ENCODE results near the gene ZSCAN9. TPM values are rescaled to one million over a fixed set of nuclear protein-coding genes. Genes with fewer than 3 reads are reported as not detected.

ZSCAN9 gene
- total and polyA plus RNA-seq, 2 of the 13 experiments (the other 11 are each of a cell fraction or from before 2014, with no cell fraction given) = 14.6 to 17.8 TPM

- no peak for TF ChIP-seq ZNF142 (CRISPR knock-in tag; IDR thresholded peaks at IDR 0.05)
- TF ChIP-seq HOXA9 (CRISPR knock-in tag; IDR thresholded peaks at IDR 0.05; ENCODE audit: borderline replicate concordance) = no peak
- no peak for TF ChIP-seq TCF7L2 (IDR thresholded peaks at IDR 0.05; ENCODE audit: low read depth, low read length)
- no peak for TF ChIP-seq ZNF234 (CRISPR knock-in tag; conservative IDR thresholded peaks at IDR 0.05)
- TF ChIP-seq CENPBD1 (CRISPR knock-in tag; IDR thresholded peaks at IDR 0.05; ENCODE audit: borderline replicate concordance, low read depth) = no peak
- TF ChIP-seq MTA3 (CRISPR knock-in tag; IDR thresholded peaks at IDR 0.05) = no peak
- no peak for TF ChIP-seq ZMYM2 (CRISPR knock-in tag; IDR thresholded peaks at IDR 0.05)
- TF ChIP-seq ZNF543 (CRISPR knock-in tag; IDR thresholded peaks at IDR 0.05) = no peak
- no peak; the same call in 1 of the 2 replicates for TF ChIP-seq HOXD1 (CRISPR knock-in tag; IDR thresholded peaks at IDR 0.05)
- no peak for TF ChIP-seq ZNF3 (CRISPR knock-in tag; IDR thresholded peaks at IDR 0.05)
- no peak; the same call in 1 of the 2 replicates for TF ChIP-seq ZNF276 (CRISPR knock-in tag; IDR thresholded peaks at IDR 0.05; ENCODE audit: low read depth)
- TF ChIP-seq ZNF7 (CRISPR knock-in tag; IDR thresholded peaks at IDR 0.05) = no peak
- TF ChIP-seq BORCS8-MEF2B (CRISPR knock-in tag; IDR thresholded peaks at IDR 0.05) = peak; percentile 71
- TF ChIP-seq KDM2A (CRISPR knock-in tag; IDR thresholded peaks at IDR 0.05; ENCODE audit: borderline replicate concordance, low read depth) = peak; percentile 79
- peak; percentile 87; the same call in 1 of the 2 replicates for TF ChIP-seq CBFB (CRISPR knock-in tag; IDR thresholded peaks at IDR 0.05)
- peak; percentile 88 for TF ChIP-seq ETV5 (CRISPR knock-in tag; IDR thresholded peaks at IDR 0.05; ENCODE audit: borderline replicate concordance)
- no peak; the same call in 1 of the 2 replicates for TF ChIP-seq ZIK1 (CRISPR knock-in tag; IDR thresholded peaks at IDR 0.05; ENCODE audit: borderline replicate concordance, low read depth)
- no peak for TF ChIP-seq ZNF160 (CRISPR knock-in tag; IDR thresholded peaks at IDR 0.05)
- TF ChIP-seq, protein P1, sequence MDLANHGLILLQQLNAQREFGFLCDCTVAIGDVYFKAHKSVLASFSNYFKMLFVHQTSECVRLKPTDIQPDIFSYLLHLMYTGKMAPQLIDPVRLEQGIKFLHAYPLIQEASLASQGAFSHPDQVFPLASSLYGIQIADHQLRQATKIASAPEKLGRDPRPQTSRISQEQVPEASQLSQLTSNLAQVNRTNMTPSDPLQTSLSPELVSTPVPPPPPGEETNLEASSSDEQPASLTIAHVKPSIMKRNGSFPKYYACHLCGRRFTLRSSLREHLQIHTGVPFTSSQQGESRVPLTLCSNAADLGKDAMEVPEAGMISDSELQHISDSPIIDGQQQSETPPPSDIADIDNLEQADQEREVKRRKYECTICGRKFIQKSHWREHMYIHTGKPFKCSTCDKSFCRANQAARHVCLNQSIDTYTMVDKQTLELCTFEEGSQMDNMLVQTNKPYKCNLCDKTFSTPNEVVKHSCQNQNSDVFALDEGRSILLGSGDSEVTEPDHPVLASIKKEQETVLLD (CRISPR knock-in tag; IDR thresholded peaks at IDR 0.05; ENCODE audit: low read depth) = no peak
- peak; percentile 63; the same call in 1 of the 3 replicates for TF ChIP-seq MXI1 (IDR thresholded peaks at IDR 0.05; ENCODE audit: borderline replicate concordance, low read depth, low read length)
Measured at GRCh38 chr6:28252009-28252975, 27.2 kb downstream of the ZSCAN9 start, which contains the start of gene ZKSCAN4 (continued).
